ENCODE data around the gene NOTO.

The NOTO gene

GRCh38 chr2:73225513-73226360, 23.4 kb downstream of the NOTO start:
- no peak overlapping the region for H3K4me3 ChIP-seq (ENCODE audit: low read depth, low read length)
- DNase-seq (ENCODE audit: low read depth, low spot score) = no peak
- TF ChIP-seq CTCF (IDR thresholded peaks at IDR 0.05; ENCODE audit: low read depth, low read length) = no peak
- in situ Hi-C loops (cut with HindIII; ENCODE audit: low sequenced_read_pairs) = no loop called here

DNA sequence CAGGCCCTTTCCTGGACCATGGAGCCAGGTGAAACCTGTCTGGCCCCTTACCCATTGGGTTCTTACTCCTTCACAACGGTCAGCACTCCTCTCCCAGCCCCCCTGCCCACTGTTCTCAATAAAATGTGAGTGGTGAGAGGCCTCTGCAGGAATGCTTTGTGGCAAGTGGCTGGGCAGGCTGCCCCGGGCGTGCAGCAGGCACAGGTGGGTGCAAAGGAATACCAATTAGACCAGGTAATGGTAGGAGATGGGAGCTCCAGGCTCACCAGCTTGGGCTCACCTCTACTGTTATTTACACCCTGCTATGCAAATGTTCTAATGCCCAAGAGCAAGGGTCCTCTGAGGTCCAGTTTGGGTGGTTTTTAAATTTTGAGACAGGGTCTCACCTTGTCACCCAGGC, 24.7 kb downstream of the NOTO start:
- DNase-seq (ENCODE audit: low read depth, low spot score) = no peak
- in situ Hi-C loops (cut with HindIII; ENCODE audit: low sequenced_read_pairs) = no loop called here
- H3K4me3 ChIP-seq (ENCODE audit: low read depth, low read length) = no peak overlapping the region
- TF ChIP-seq CTCF (IDR thresholded peaks at IDR 0.05; ENCODE audit: low read depth, low read length) = no peak

GRCh38 chr2:73228631-73229030, 26.3 kb downstream of the NOTO start:
- in situ Hi-C loops (cut with HindIII; ENCODE audit: low sequenced_read_pairs) = no loop called here
- no peak overlapping the region for H3K4me3 ChIP-seq (ENCODE audit: low read depth, low read length)
- DNase-seq (ENCODE audit: low read depth, low spot score) = no peak
- TF ChIP-seq CTCF (IDR thresholded peaks at IDR 0.05; ENCODE audit: low read depth, low read length) = no peak

DNA sequence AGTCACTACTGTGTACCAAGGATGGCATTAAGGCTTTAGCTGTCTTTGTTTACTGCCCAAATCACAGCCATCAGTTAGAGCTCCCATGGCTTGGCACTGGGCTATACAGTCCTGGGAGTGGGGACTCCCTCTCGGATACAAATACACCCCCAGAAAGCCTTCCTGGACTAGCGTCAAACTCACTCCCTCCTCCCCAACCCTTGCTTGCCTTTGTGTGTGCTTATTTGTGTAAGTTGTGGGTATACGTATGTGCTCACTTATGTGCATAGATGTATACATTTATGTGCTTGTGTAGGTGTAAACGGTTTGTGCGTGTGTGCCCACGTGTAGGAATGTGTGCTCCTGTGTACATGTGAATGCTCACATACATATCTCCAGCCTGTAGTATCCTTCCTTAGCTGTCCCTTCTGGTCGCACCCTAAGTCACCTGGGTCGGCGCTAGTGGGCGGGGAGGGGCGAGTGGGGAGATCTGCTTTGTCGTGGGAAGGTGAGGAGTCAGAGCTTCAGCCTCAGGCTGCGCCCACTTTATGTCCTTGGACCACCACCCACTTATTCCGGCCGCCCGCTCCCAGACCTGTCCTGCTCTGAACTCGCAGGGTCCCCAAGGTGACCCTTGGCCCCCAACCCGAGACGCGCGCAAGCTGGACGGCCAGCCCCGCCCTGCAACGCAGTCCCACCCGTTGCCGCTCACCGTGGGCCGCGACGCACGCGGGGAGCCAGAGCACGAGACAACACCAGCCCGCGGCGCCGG, 30.2 kb downstream of the NOTO start:
- TF ChIP-seq CTCF (IDR thresholded peaks at IDR 0.05; ENCODE audit: low read depth, low read length) = no peak
- DNase-seq (ENCODE audit: low read depth, low spot score) = no peak
- in situ Hi-C loops (cut with HindIII; ENCODE audit: low sequenced_read_pairs) = no loop called here
- H3K4me3 ChIP-seq (ENCODE audit: low read depth, low read length) = peak overlapping the region; percentile 79

- peak; percentile 100 for DNase-seq (ENCODE audit: low read depth, low spot score)
- peak within 1 kb of the TSS; percentile 90 for H3K4me3 ChIP-seq (ENCODE audit: low read depth, low read length)
- in situ Hi-C loops (cut with HindIII; ENCODE audit: low sequenced_read_pairs) = no loop called here
- no peak for TF ChIP-seq CTCF (IDR thresholded peaks at IDR 0.05; ENCODE audit: low read depth, low read length)
Measured at GRCh38 chr2:73233154-73233931, 31.0 kb downstream of the NOTO start, which contains the start of gene PRADC1. Gene PRADC1 (minus strand): TSS chr2:73233239. CDS start chr2:73233160, 79 bp downstream.
